Body of pancreas (tissue), 4 donors: ENCODE results near the gene BPIFB4. TPM values are rescaled to one million over a fixed set of nuclear protein-coding genes. Genes with fewer than 3 reads are reported as not detected.

Experiments
- ATAC-seq: fragments of 150-250 bp; one replicate; pipeline ENCODE4 v1.9.1; 2016
- DNase-seq, 4 donors: peaks; one replicate each; pipeline ENCODE4 v3.0.0-alpha.2; 2019
- H3K27ac ChIP-seq, 4 donors: fragments of 200-600 bp; sonication (generic); 1 replicate in 3 of 4; 2 replicates in 1 of 4; pipeline versions ENCODE4 v1.5.1 to v1.6.1; 2016 to 2019; ENCODE audit warnings: mild to moderate bottlenecking in 1 of 4, mixed read lengths in 1 of 4, moderate library complexity in 1 of 4
- H3K27me3 ChIP-seq, 2 donors: fragments of 200-600 bp; sonication (generic); one replicate each; pipeline ENCODE4 v1.6.0; 2016; ENCODE audit warnings: mild to moderate bottlenecking in 1 of 2
- H3K36me3 ChIP-seq, 2 donors: fragments of 200-600 bp; sonication (generic); replicated peaks in 1 of 2; 2 replicates each; pipeline ENCODE4 v1.5.1; 2016; ENCODE audit warnings: low read depth in 2 of 2; ENCODE audit not compliant: insufficient read depth in 1 of 2
- H3K4me1 ChIP-seq: fragments of 200-600 bp; sonication (generic); one replicate; pipeline ENCODE4 v1.6.0; 2016
- H3K4me3 ChIP-seq, 2 donors: fragments of 200-600 bp; sonication (generic); 1 replicate in 1 of 2; 2 replicates in 1 of 2; pipeline ENCODE4 v1.5.1; 2016 to 2019
- H3K9me3 ChIP-seq, 3 donors: fragments of 200-600 bp; sonication (generic); 1 replicate in 2 of 3; 2 replicates in 1 of 3; pipeline ENCODE4 v1.5.1; 2016
- CTCF ChIP-seq, 7 experiments: fragments of 450-650 bp in 4 of 7; fragments of 200-600 bp in 3 of 7; sonication (generic) in 3 of 7; IDR thresholded peaks; one replicate each; pipeline ENCODE4 v1.5.1; 2016 to 2019; ENCODE audit warnings: antibody characterized with exemption in 7 of 7
- POLR2A ChIP-seq, 3 donors: fragments of 450-650 bp; IDR thresholded peaks; one replicate each; pipeline ENCODE4 v1.6.1; 2016; ENCODE audit warnings: antibody characterized with exemption in 3 of 3, mild to moderate bottlenecking in 2 of 3
- WGBS, 2 donors: methylation state at CpG; one replicate each; pipeline ENCODE4 v1.1.5; 2017; 5-methylcytosine and 5-hydroxymethylcytosine counted together
- intact Hi-C: fragments of 100-400 bp; cut with DNase I; formaldehyde crosslinking; loops from one replicate; pipeline ENCODE4 v1.15.1; 2023
- total RNA-seq, 2 donors: library from RNA; depleted of rRNA; stranded (reverse); fragments of >200 nt; gene quantifications; one replicate each; pipeline ENCODE4 v1.1.0, GENCODE V29; 2016

Gene BPIFB4
- total RNA-seq, 2 donors from 2014 or later = not detected

DNA sequence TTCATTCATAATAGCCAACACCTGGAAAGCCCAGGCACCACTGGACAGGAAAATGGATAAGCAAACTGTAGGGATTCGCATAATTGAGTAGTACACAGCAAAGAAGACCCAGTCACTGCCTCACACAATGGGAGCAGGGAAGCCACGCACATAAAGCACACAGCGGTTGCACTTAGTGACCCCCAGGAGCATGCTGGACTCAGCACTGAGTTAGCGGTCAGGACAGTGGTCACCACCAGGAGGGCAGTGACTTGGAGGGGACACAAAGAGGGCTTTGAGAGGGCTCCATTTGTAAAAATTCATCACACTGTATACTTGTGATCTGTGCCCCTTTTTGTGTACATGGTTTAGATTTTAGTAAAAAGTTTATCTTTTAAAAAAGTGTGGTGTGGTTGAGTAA, 28.1 kb upstream of the BPIFB4 start:
- H3K36me3 ChIP-seq = no peaks in the 10 kb centered on the region
- ATAC-seq (no peak), DNase-seq (no peak)
- intact Hi-C loops = no loop called here
- no peaks in the 10 kb centered on the region for H3K9me3 ChIP-seq
- 54 to 59% methylated on average over 3 to 4 of the region's 4 CpGs for WGBS, 2 donors
- H3K27me3 ChIP-seq = no peaks in the 10 kb centered on the region
- H3K4me3 ChIP-seq = no peak overlapping the region
- no peaks in the 10 kb centered on the region for H3K4me1 ChIP-seq
- H3K27ac ChIP-seq = no peak overlapping the region
- TF ChIP-seq POLR2A (IDR thresholded peaks at IDR 0.05) (no peak), CTCF (IDR thresholded peaks at IDR 0.05) (no peak)

DNA sequence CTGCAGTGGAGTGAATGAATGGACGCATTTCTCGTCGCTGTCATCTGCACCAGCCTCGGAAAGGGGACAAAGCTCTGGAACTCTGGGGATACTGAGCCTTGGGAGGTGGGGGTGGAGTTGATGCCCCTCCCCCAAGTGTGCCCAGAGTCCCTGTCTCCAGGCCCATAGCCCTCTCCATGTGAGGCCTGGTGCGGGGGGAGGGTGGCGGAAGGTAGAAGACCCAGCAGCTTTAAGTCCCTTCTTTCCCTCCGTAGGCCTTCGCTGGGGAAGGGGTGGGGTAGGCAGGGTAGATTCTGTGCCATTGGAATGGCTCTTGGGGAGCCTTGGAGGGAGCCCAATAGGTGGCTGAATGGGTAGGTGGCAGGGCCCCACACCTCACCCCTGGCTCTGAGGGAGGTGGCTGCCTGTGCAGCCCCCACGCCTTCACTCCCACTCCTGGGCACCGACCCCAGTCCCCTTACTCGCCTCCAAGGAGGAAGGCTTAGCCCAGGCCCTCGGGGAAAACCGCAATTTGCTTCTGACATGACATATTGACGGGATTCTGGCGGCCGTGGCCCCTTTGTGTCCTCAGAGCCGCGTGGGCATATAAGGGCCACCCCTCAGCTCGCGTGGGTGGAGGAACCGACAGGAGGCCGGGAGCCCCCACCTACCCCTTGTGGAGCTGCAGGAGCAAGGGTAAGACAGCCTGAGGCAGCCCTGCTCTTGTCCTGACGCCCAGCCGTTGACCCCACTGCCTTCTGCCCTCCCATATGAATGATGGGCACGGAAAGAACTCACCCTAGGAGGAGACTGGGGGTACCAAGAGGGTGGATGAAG, 25.9 kb upstream of the BPIFB4 start, which contains the start of gene BPIFB3:
Gene BPIFB3 (plus strand): TSS at position 613 of the 816 bp plus-strand sequence. CDS start 1,533 bp downstream, outside the sequence.
- no peak for TF ChIP-seq CTCF (IDR thresholded peaks at IDR 0.05)
- no peak for TF ChIP-seq POLR2A (IDR thresholded peaks at IDR 0.05)
- WGBS, 2 donors = 67 to 79% methylated on average over 8 to 24 of the region's 25 CpGs
- Histone ChIP-seq H3K27me3 (no peaks in the 10 kb centered on the region), H3K4me3 (no peak within 1 kb of the TSS), H3K4me1 (no peaks in the 10 kb centered on the region), H3K36me3 (no peaks in the 10 kb centered on the region), H3K27ac (no peak within 1 kb of the TSS), H3K9me3 (no peaks in the 10 kb centered on the region)
- DNase-seq = no peak
- ATAC-seq = no peak
- intact Hi-C loops = no loop called here

DNA sequence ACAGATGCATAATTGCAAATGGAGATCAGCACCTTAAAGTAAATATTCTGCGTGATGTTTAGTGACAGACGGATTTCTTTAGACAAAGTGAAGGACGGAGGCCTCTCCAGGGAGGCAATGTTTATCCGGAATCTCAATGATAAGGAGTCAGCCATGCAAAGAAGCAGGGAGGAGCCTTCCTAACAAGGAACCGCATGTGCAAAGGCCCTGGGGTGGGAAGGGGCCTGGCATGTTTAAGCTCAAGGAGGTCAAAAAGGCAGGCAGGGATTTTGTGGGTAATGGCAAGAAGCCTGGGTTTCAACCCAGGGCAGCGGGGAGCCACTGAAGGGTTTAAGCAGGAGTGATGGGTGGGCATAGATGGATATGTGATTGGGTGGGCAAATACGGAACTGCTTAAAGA, 25.1 kb upstream of the BPIFB4 start:
- no peak for TF ChIP-seq POLR2A (IDR thresholded peaks at IDR 0.05)
- TF ChIP-seq CTCF (IDR thresholded peaks at IDR 0.05) = no peak
- Histone ChIP-seq H3K4me3 (no peak overlapping the region), H3K4me1 (no peaks in the 10 kb centered on the region), H3K36me3 (no peaks in the 10 kb centered on the region), H3K27ac (no peak overlapping the region), H3K27me3 (no peaks in the 10 kb centered on the region), H3K9me3 (no peaks in the 10 kb centered on the region)
- 72 to 77% methylated on average over 7 of the region's 7 CpGs for WGBS, 2 donors
- ATAC-seq (no peak), DNase-seq (no peak)
- intact Hi-C loops = no loop called here

GRCh38 chr20:33054791-33055190, 24.7 kb upstream of the BPIFB4 start:
- Histone ChIP-seq H3K36me3 (no peaks in the 10 kb centered on the region), H3K4me3 (no peak overlapping the region), H3K4me1 (no peaks in the 10 kb centered on the region), H3K27ac (no peak overlapping the region), H3K9me3 (no peaks in the 10 kb centered on the region), H3K27me3 (no peaks in the 10 kb centered on the region)
- ATAC-seq = no peak
- TF ChIP-seq CTCF (IDR thresholded peaks at IDR 0.05) = no peak
- no peak for TF ChIP-seq POLR2A (IDR thresholded peaks at IDR 0.05)
- 55 to 89% methylated on average over 2 of the region's 2 CpGs for WGBS, 2 donors
- DNase-seq = no peak
- intact Hi-C loops = no loop called here

- intact Hi-C loops = no loop called here
- Histone ChIP-seq H3K9me3 (no peaks in the 10 kb centered on the region), H3K4me3 (no peak overlapping the region), H3K36me3 (no peaks in the 10 kb centered on the region), H3K27me3 (no peaks in the 10 kb centered on the region), H3K27ac (no peak overlapping the region), H3K4me1 (no peaks in the 10 kb centered on the region)
- no peak for ATAC-seq
- no peak for TF ChIP-seq CTCF (IDR thresholded peaks at IDR 0.05)
- TF ChIP-seq POLR2A (IDR thresholded peaks at IDR 0.05) = no peak
- no peak for DNase-seq
- 63 to 67% methylated on average over 3 to 7 of the region's 7 CpGs for WGBS, 2 donors
Observed at GRCh38 chr20:33059136-33059535, 20.3 kb upstream of the BPIFB4 start.
